Kidney epithelial cell (primary cell): Measurements from ENCODE around the gene ATF7IP. TPM values are rescaled to one million over a fixed set of nuclear protein-coding genes. Genes with fewer than 3 reads are reported as not detected.

Experiments used
- DNase-seq: peaks from one replicate; pipeline ENCODE4 v3.0.0-alpha.2; 2010; ENCODE audit warnings: low read depth
- H3K27me3 ChIP-seq: 2 replicates; pipeline ENCODE4 v1.6.0; 2011; ENCODE audit warnings: low read length; ENCODE audit not compliant: control insufficient read depth, insufficient read depth
- H3K36me3 ChIP-seq: 2 replicates; pipeline ENCODE4 v1.5.1; 2011; ENCODE audit warnings: low read length; ENCODE audit not compliant: control insufficient read depth, insufficient read depth
- H3K4me3 ChIP-seq: 2 replicates; pipeline ENCODE4 v1.5.1; 2011; ENCODE audit warnings: low read depth, mild to moderate bottlenecking, control low read depth, low read length
- total RNA-seq: library from RNA; depleted of rRNA; stranded (reverse); fragments of >200 nt; gene quantifications from 2 replicates; pipeline ENCODE4 v1.2.3, GENCODE V29; 2015
- TF ChIP-seq, protein P1 (sequence below): IDR thresholded peaks from 2 replicates; pipeline ENCODE4 v1.5.1; 2011; ENCODE audit warnings: mild to moderate bottlenecking, moderate library complexity, low read length, control low read depth, inconsistent platforms; ENCODE audit not compliant: insufficient read depth, poor library complexity, severe bottlenecking

ATF7IP gene
- total RNA-seq, 1 donor from 2014 or later: 23.4 TPM

DNA sequence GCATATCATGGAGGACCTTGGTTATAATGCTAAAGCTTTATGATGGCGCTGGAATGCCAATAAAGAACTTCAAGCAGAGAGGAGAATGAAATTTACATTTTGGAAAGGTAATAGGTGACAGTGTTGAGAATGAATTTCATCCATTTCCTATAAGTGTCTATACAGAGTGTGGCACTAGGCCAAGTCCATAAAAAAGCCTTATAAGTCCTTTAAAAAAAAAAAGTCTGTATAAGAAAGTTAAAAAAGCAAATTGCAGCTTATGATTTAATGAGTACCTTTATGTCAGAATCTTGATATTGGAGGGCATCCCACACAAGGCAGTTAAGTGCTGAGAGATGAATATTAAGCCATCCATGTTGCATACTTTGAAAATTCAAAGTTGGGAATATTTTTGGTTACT is 62.4 kb downstream of the ATF7IP start:
- H3K27me3 ChIP-seq: no peaks in the 10 kb centered on the region
- no peak for DNase-seq
- TF ChIP-seq, protein P1, sequence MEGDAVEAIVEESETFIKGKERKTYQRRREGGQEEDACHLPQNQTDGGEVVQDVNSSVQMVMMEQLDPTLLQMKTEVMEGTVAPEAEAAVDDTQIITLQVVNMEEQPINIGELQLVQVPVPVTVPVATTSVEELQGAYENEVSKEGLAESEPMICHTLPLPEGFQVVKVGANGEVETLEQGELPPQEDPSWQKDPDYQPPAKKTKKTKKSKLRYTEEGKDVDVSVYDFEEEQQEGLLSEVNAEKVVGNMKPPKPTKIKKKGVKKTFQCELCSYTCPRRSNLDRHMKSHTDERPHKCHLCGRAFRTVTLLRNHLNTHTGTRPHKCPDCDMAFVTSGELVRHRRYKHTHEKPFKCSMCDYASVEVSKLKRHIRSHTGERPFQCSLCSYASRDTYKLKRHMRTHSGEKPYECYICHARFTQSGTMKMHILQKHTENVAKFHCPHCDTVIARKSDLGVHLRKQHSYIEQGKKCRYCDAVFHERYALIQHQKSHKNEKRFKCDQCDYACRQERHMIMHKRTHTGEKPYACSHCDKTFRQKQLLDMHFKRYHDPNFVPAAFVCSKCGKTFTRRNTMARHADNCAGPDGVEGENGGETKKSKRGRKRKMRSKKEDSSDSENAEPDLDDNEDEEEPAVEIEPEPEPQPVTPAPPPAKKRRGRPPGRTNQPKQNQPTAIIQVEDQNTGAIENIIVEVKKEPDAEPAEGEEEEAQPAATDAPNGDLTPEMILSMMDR: no peak
- no peaks in the 10 kb centered on the region for H3K36me3 ChIP-seq
- H3K4me3 ChIP-seq: no peak overlapping the region

DNA sequence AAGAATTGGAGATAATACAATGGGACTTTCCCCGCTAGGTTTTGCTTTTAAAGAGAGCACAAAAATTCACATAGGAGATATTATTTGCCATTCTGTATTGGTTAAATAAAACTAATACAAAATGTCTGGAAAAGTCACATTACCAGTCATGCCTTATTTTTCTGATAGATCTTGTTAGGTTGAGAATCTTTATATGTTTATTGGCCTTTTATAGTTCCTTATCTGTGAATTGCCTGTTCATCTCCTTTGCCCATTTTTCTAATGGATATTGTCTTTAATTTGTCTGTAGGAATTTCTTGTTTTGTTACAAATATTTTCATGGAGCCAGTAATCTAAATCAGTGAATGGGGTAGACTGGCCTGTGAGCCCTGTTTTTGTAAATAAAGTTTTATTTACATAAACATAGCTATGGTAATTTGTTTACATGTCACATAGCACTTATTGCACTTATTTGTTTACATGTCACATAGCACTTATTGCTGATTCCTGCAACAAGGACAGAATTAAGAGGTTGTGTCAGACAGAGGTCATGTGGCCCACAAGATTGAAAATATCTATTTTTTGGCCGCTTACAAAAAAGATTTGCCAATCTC is 65.0 kb downstream of the ATF7IP start:
- Histone ChIP-seq H3K27me3 (no peaks in the 10 kb centered on the region), H3K36me3 (no peaks in the 10 kb centered on the region), H3K4me3 (no peak overlapping the region)
- no peak for DNase-seq
- TF ChIP-seq, protein P1: no peak

DNA sequence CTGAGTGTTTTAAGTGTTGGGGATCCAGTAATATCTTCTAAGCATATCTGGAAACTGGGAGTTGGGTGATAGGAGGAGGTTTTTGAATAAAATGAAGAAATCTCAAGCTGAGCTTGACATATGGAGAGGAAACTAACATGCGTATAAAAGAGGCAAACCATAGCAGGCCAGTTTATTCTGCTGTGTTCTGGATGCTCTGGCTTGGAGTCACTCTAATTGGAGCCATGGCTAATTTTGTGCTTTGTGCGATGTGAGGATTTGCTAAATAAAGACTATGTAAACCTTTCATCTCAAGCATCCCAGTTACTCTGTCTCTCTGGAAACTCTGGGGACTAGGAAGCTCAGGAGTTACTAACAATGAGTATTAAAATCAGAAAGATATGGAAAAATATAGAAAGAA is 66.5 kb downstream of the ATF7IP start:
- no peak for DNase-seq
- Histone ChIP-seq H3K4me3 (no peak overlapping the region), H3K27me3 (no peaks in the 10 kb centered on the region), H3K36me3 (no peaks in the 10 kb centered on the region)
- TF ChIP-seq, protein P1: no peak

DNA sequence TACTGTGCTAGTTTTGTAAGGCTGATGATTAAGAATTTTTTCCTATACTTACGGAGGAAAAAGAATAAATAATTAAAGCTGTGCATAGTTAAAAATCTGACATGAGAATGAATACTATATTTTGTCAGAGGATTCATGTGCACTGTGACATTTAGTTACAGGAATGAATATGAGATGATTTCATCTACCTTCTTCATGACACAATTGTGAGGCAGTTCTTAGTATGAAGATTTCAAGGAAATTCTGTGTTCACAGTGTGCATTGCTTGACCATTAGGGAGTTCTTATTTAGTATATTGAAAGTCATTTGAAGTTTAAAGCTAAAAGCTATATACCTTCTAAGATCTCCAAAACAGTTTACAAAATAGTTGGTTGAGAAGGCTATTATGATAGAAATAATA is 70.1 kb downstream of the ATF7IP start:
- no peak overlapping the region for H3K4me3 ChIP-seq
- no peaks in the 10 kb centered on the region for H3K36me3 ChIP-seq
- TF ChIP-seq, protein P1: no peak
- H3K27me3 ChIP-seq: no peaks in the 10 kb centered on the region
- DNase-seq: no peak

DNA sequence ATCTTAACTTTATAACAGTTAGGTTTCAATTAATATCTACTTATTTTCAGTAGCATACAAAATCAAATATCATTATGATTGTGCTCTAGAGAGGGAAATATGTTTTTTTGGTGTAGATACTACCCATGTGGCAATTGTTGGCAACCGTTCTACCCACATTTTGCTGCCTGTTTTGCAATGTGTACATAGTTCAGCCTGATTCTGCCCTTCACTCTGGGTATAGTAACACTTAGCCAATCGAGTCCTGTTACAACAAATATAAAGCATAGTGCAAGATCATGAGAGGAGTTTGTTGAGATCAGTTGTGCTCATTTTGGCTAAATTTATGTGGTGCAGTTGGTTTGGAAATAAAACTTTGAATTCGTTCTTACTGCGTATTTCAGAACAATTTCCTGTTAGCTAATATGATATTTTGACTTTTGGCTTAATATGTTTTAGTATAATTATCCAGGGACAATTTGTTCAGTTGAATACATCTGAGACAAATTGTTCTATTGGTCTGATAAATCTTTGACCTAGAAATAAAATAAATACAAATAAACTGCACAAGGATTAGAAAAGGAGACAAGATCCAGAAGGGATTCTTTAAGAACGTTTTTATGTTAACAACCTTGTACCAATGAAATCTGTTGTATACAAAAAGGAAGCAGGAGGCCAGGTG is 76.9 kb downstream of the ATF7IP start:
- Histone ChIP-seq H3K4me3 (no peak overlapping the region), H3K27me3 (no peaks in the 10 kb centered on the region), H3K36me3 (no peaks in the 10 kb centered on the region)
- TF ChIP-seq, protein P1: no peak
- DNase-seq: no peak

DNA sequence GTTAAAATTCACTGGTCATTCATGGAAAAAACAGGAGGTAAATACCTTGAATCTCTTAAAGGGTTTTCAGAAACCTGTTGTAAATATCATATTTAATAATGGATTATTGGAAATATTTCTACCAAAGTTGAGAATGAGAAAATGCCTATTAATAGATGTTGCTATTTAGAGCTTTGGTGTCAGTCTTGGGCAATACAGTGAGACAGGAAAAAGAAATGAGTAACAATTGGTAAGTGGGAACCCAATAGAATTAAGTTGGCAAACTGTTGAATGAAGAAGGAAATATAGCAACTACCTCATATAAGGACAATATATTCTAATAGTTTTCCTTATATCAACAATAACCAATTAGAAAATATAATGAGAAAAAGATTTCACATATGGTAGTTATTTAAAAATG is 78.0 kb downstream of the ATF7IP start:
- TF ChIP-seq, protein P1: no peak
- DNase-seq: no peak
- Histone ChIP-seq H3K27me3 (no peaks in the 10 kb centered on the region), H3K36me3 (no peaks in the 10 kb centered on the region), H3K4me3 (no peak overlapping the region)
